ENCODE data around the gene SMURF1. TPM values are rescaled to one million over a fixed set of nuclear protein-coding genes. Genes with fewer than 3 reads are reported as not detected.

Gene SMURF1
- total RNA-seq, 1 experiment from 2014 or later, result 17.4 TPM

GRCh38 chr7:98990356-98990755, 153.6 kb downstream of the SMURF1 start:
- DNase-seq (ENCODE audit: low read depth), result no peak

GRCh38 chr7:98988641-98989040, 155.3 kb downstream of the SMURF1 start:
- no peak for DNase-seq (ENCODE audit: low read depth)

GRCh38 chr7:98985945-98986344, 158.0 kb downstream of the SMURF1 start:
- no peak for DNase-seq (ENCODE audit: low read depth)

GRCh38 chr7:98985406-98985805, 158.5 kb downstream of the SMURF1 start:
- no peak for DNase-seq (ENCODE audit: low read depth)

GRCh38 chr7:98984126-98984525, 159.8 kb downstream of the SMURF1 start:
- DNase-seq (ENCODE audit: low read depth), result no peak

GRCh38 chr7:98982686-98983085, 161.2 kb downstream of the SMURF1 start:
- DNase-seq (ENCODE audit: low read depth), result no peak

GRCh38 chr7:98981701-98982100, 162.2 kb downstream of the SMURF1 start:
- DNase-seq (ENCODE audit: low read depth), result no peak

- DNase-seq (ENCODE audit: low read depth), result no peak
These were observed 165.2 kb downstream of the SMURF1 start for GRCh38 chr7:98978672-98979071.

Other genes with a start within 250 kb of the SMURF1 start
- gene KPNA7, start 64.0 kb upstream of the SMURF1 start, total RNA-seq (2014; rRNA removed), result not detected in 2 replicates
- not detected in 2 replicates for gene MYH16, start 128.7 kb upstream of the SMURF1 start, total RNA-seq (2014; rRNA removed)
- gene ARPC1A, start 181.8 kb upstream of the SMURF1 start, total RNA-seq (2014; rRNA removed), result 321 and 332 TPM in 2 replicates
- gene ARPC1B, start 230.6 kb upstream of the SMURF1 start, total RNA-seq (2014; rRNA removed), result 487 and 807 TPM in 2 replicates